GM18868 (cell line): Measurements from ENCODE around the gene TIMP2.
"Not testable (repeated sequence)": the region's sequence is repeated elsewhere in the genome, so short reads cannot be mapped to it uniquely, and the experiment has no call there.

Experiments used
- ATAC-seq: cut with Tn5 transposase; IDR thresholded peaks from one replicate; pipeline ENCODE4 v1.9.1; 2021; ENCODE audit warnings: mild to moderate bottlenecking, moderate library complexity; ENCODE audit not compliant: unreplicated experiment

TIMP2 gene

GRCh38 chr17:78873519-78874340 lies 51.5 kb downstream of the TIMP2 start:
- no peak for ATAC-seq

- no peak for ATAC-seq
Observed at GRCh38 chr17:78872486-78872885, 52.7 kb downstream of the TIMP2 start.

GRCh38 chr17:78870621-78871020 lies 54.6 kb downstream of the TIMP2 start:
- no peak for ATAC-seq

- no peak for ATAC-seq
Observed at GRCh38 chr17:78868391-78868790, 56.8 kb downstream of the TIMP2 start.

GRCh38 chr17:78867046-78867445 lies 58.1 kb downstream of the TIMP2 start:
- not testable (repeated sequence) for ATAC-seq

GRCh38 chr17:78865682-78866390 lies 59.4 kb downstream of the TIMP2 start:
- no peak for ATAC-seq

GRCh38 chr17:78864117-78864516 lies 61.1 kb downstream of the TIMP2 start:
- ATAC-seq, result no peak

GRCh38 chr17:78862073-78863023 lies 62.8 kb downstream of the TIMP2 start:
- no peak for ATAC-seq

- ATAC-seq, result no peak
Observed at GRCh38 chr17:78861229-78861628, 64.0 kb downstream of the TIMP2 start.

- no peak for ATAC-seq
Observed at GRCh38 chr17:78859051-78859450, 66.1 kb downstream of the TIMP2 start.

GRCh38 chr17:78857266-78857665 lies 67.9 kb downstream of the TIMP2 start:
- ATAC-seq, result no peak

- no peak for ATAC-seq
Observed at GRCh38 chr17:78855561-78856165, 69.5 kb downstream of the TIMP2 start.

- ATAC-seq, result no peak
Observed at GRCh38 chr17:78854508-78854907, 70.7 kb downstream of the TIMP2 start.

- ATAC-seq, result no peak
Observed at GRCh38 chr17:78853926-78854394, 71.2 kb downstream of the TIMP2 start.

- ATAC-seq, result no peak
Observed at GRCh38 chr17:78852709-78853121, 72.5 kb downstream of the TIMP2 start.

GRCh38 chr17:78849026-78849425 lies 76.2 kb downstream of the TIMP2 start:
- no peak for ATAC-seq

- ATAC-seq, result no peak
Observed at GRCh38 chr17:78847052-78847451, 78.1 kb downstream of the TIMP2 start.

GRCh38 chr17:78844301-78845005 lies 80.7 kb downstream of the TIMP2 start:
- ATAC-seq, result no peak

- no peak for ATAC-seq
Observed at GRCh38 chr17:78842881-78843565, 82.2 kb downstream of the TIMP2 start.
